Measurements from ENCODE around the gene CST1. TPM values are rescaled to one million over a fixed set of nuclear protein-coding genes. Genes with fewer than 3 reads are reported as not detected.

Gene CST1
- total RNA-seq, 3 donors from 2014 or later (not counting 1 experiment from before 2014, with no cell fraction given) = not detected

- no peak for ATAC-seq
- intact Hi-C loops (cut with micrococcal nuclease) = no loop called here
- Mint-ChIP-seq H3K4me3 (no peak overlapping the region), H3K27me3 (ENCODE audit: low read depth in 2 of 2) (peaks cover 17 to 25% of the 10 kb centered on the region in 2 donors), H3K9me3 (no peaks in the 10 kb centered on the region), H3K36me3 (no peaks in the 10 kb centered on the region), H3K4me1 (no peaks in the 10 kb centered on the region), H3K27ac (no peak overlapping the region)
- DNase-seq = no peak
- Histone ChIP-seq H3K27ac (ENCODE audit: low read length) (no peak overlapping the region), H3K36me3 (ENCODE audit: control insufficient read depth, insufficient read depth, low read length) (no peaks in the 10 kb centered on the region), H3K27me3 (ENCODE audit: control insufficient read depth, insufficient read depth, low read length) (no peaks in the 10 kb centered on the region), H3K9me3 (ENCODE audit: control insufficient read depth, insufficient read depth, low read length) (no peaks in the 10 kb centered on the region), H3K4me3 (ENCODE audit: low read length) (no peak overlapping the region), H3K4me1 (ENCODE audit: control insufficient read depth, insufficient read depth, low read length) (no peaks in the 10 kb centered on the region)
- no peak for TF ChIP-seq CTCF (IDR thresholded peaks at IDR 0.05)
- 83% methylated on average over 4 of the region's 4 CpGs for WGBS (ENCODE audit: insufficient coverage)
Observed at GRCh38 chr20:23754731-23755130, 4.0 kb upstream of the CST1 start.

GRCh38 chr20:23753589-23753988, 2.9 kb upstream of the CST1 start:
- H3K27ac ChIP-seq (ENCODE audit: low read length) = no peak overlapping the region
- no peak overlapping the region for H3K4me3 Mint-ChIP-seq
- DNase-seq (no peak), ATAC-seq (no peak)
- intact Hi-C loops (cut with micrococcal nuclease) = no loop called here
- WGBS (ENCODE audit: insufficient coverage) = 84% methylated on average over 2 of the region's 2 CpGs
- no peak overlapping the region for H3K27ac Mint-ChIP-seq
- H3K36me3 ChIP-seq (ENCODE audit: control insufficient read depth, insufficient read depth, low read length) = no peaks in the 10 kb centered on the region
- peaks cover 17 to 25% of the 10 kb centered on the region in 2 donors for H3K27me3 Mint-ChIP-seq (ENCODE audit: low read depth in 2 of 2)
- H3K4me1 ChIP-seq (ENCODE audit: control insufficient read depth, insufficient read depth, low read length) = no peaks in the 10 kb centered on the region
- H3K9me3 Mint-ChIP-seq = no peaks in the 10 kb centered on the region
- H3K9me3 ChIP-seq (ENCODE audit: control insufficient read depth, insufficient read depth, low read length) = no peaks in the 10 kb centered on the region
- no peak overlapping the region for H3K4me3 ChIP-seq (ENCODE audit: low read length)
- no peaks in the 10 kb centered on the region for H3K36me3 Mint-ChIP-seq
- no peaks in the 10 kb centered on the region for H3K27me3 ChIP-seq (ENCODE audit: control insufficient read depth, insufficient read depth, low read length)
- TF ChIP-seq CTCF (IDR thresholded peaks at IDR 0.05) = no peak
- H3K4me1 Mint-ChIP-seq = no peaks in the 10 kb centered on the region

- Mint-ChIP-seq H3K36me3 (no peaks in the 10 kb centered on the region), H3K4me1 (no peaks in the 10 kb centered on the region), H3K4me3 (no peak overlapping the region), H3K27ac (no peak overlapping the region), H3K27me3 (ENCODE audit: low read depth in 2 of 2) (peaks cover 17 to 25% of the 10 kb centered on the region in 2 donors), H3K9me3 (no peaks in the 10 kb centered on the region)
- Histone ChIP-seq H3K9me3 (ENCODE audit: control insufficient read depth, insufficient read depth, low read length) (no peaks in the 10 kb centered on the region), H3K4me3 (ENCODE audit: low read length) (no peak overlapping the region), H3K4me1 (ENCODE audit: control insufficient read depth, insufficient read depth, low read length) (no peaks in the 10 kb centered on the region), H3K27me3 (ENCODE audit: control insufficient read depth, insufficient read depth, low read length) (no peaks in the 10 kb centered on the region), H3K36me3 (ENCODE audit: control insufficient read depth, insufficient read depth, low read length) (no peaks in the 10 kb centered on the region), H3K27ac (ENCODE audit: low read length) (no peak overlapping the region)
- WGBS (ENCODE audit: insufficient coverage) = 95% methylated on average over 3 of the region's 3 CpGs
- no peak for TF ChIP-seq CTCF (IDR thresholded peaks at IDR 0.05)
- intact Hi-C loops (cut with micrococcal nuclease) = no loop called here
- no peak for DNase-seq
- no peak for ATAC-seq
Observed at GRCh38 chr20:23753194-23753548, 2.4 kb upstream of the CST1 start.

GRCh38 chr20:23752481-23753193, 1.9 kb upstream of the CST1 start:
- no peak for ATAC-seq
- H3K27me3 ChIP-seq (ENCODE audit: control insufficient read depth, insufficient read depth, low read length) = no peaks in the 10 kb centered on the region
- H3K27ac Mint-ChIP-seq = no peak overlapping the region
- no peaks in the 10 kb centered on the region for H3K36me3 ChIP-seq (ENCODE audit: control insufficient read depth, insufficient read depth, low read length)
- DNase-seq = no peak
- WGBS (ENCODE audit: insufficient coverage) = 83% methylated on average over 11 of the region's 11 CpGs
- TF ChIP-seq CTCF (IDR thresholded peaks at IDR 0.05) = no peak
- no peaks in the 10 kb centered on the region for H3K9me3 ChIP-seq (ENCODE audit: control insufficient read depth, insufficient read depth, low read length)
- no peaks in the 10 kb centered on the region for H3K9me3 Mint-ChIP-seq
- peaks cover 17 to 25% of the 10 kb centered on the region in 2 donors for H3K27me3 Mint-ChIP-seq (ENCODE audit: low read depth in 2 of 2)
- H3K4me3 ChIP-seq (ENCODE audit: low read length) = no peak overlapping the region
- H3K36me3 Mint-ChIP-seq = no peaks in the 10 kb centered on the region
- H3K4me3 Mint-ChIP-seq = no peak overlapping the region
- intact Hi-C loops (cut with micrococcal nuclease) = no loop called here
- H3K4me1 Mint-ChIP-seq = no peaks in the 10 kb centered on the region
- no peaks in the 10 kb centered on the region for H3K4me1 ChIP-seq (ENCODE audit: control insufficient read depth, insufficient read depth, low read length)
- no peak overlapping the region for H3K27ac ChIP-seq (ENCODE audit: low read length)
